Measurements from ENCODE around the gene DCK. TPM values are rescaled to one million over a fixed set of nuclear protein-coding genes. Genes with fewer than 3 reads are reported as not detected.
A peak's percentile ranks its signal among the peaks of the same experiment; 100 is the strongest.

DCK gene
- 8.7 TPM for polyA plus RNA-seq (2012; ENCODE audit: insufficient read depth, insufficient read length, low read depth)

- Histone ChIP-seq H3K27me3 (no peaks in the 10 kb centered on the region), H3K4me3 (ENCODE audit: low read depth, low read length) (peak within 1 kb of the TSS; percentile 90), H3K9me3 (peaks cover 2% of the 10 kb centered on the region; the same call in 1 of the 2 replicates), H3K4me1 (no peaks in the 10 kb centered on the region), H3K36me3 (peaks cover 15% of the 10 kb centered on the region)
- no peak for TF ChIP-seq CTCF (IDR thresholded peaks at IDR 0.05; ENCODE audit: low read depth, low read length)
- DNase-seq, result peak; percentile 94
Observed at GRCh38 chr4:70993181-70994068, at the start of gene DCK. TSS of gene DCK (plus strand) at chr4:70993649. CDS start at chr4:70993836, 187 bp downstream.

GRCh38 chr4:70945046-70945445 is 48.4 kb upstream of the DCK start:
- TF ChIP-seq CTCF (IDR thresholded peaks at IDR 0.05; ENCODE audit: low read depth, low read length), result no peak
- no peak overlapping the region for H3K4me3 ChIP-seq (ENCODE audit: low read depth, low read length)
- H3K27me3 ChIP-seq, result no peaks in the 10 kb centered on the region
- no peaks in the 10 kb centered on the region for H3K9me3 ChIP-seq
- H3K36me3 ChIP-seq, result no peaks in the 10 kb centered on the region
- DNase-seq, result no peak
- no peaks in the 10 kb centered on the region for H3K4me1 ChIP-seq

GRCh38 chr4:70945452-70946055 is 47.9 kb upstream of the DCK start:
- H3K9me3 ChIP-seq, result no peaks in the 10 kb centered on the region
- TF ChIP-seq CTCF (IDR thresholded peaks at IDR 0.05; ENCODE audit: low read depth, low read length), result no peak
- no peaks in the 10 kb centered on the region for H3K4me1 ChIP-seq
- no peak overlapping the region for H3K4me3 ChIP-seq (ENCODE audit: low read depth, low read length)
- no peaks in the 10 kb centered on the region for H3K36me3 ChIP-seq
- DNase-seq, result no peak
- no peaks in the 10 kb centered on the region for H3K27me3 ChIP-seq

- no peaks in the 10 kb centered on the region for H3K4me1 ChIP-seq
- DNase-seq, result no peak
- no peak overlapping the region for H3K4me3 ChIP-seq (ENCODE audit: low read depth, low read length)
- no peaks in the 10 kb centered on the region for H3K36me3 ChIP-seq
- H3K9me3 ChIP-seq, result no peaks in the 10 kb centered on the region
- H3K27me3 ChIP-seq, result no peaks in the 10 kb centered on the region
- TF ChIP-seq CTCF (IDR thresholded peaks at IDR 0.05; ENCODE audit: low read depth, low read length), result no peak
Observed at GRCh38 chr4:70946939-70947338, 46.5 kb upstream of the DCK start.

- no peaks in the 10 kb centered on the region for H3K9me3 ChIP-seq
- no peaks in the 10 kb centered on the region for H3K36me3 ChIP-seq
- no peak overlapping the region for H3K4me3 ChIP-seq (ENCODE audit: low read depth, low read length)
- TF ChIP-seq CTCF (IDR thresholded peaks at IDR 0.05; ENCODE audit: low read depth, low read length), result no peak
- DNase-seq, result no peak
- no peaks in the 10 kb centered on the region for H3K27me3 ChIP-seq
- no peaks in the 10 kb centered on the region for H3K4me1 ChIP-seq
Observed at GRCh38 chr4:70948665-70949260, 44.7 kb upstream of the DCK start.
